ENCODE data around the gene MEGF11.

- TF ChIP-seq CTCF (IDR thresholded peaks at IDR 0.05) (no peak), POLR2A (IDR thresholded peaks at IDR 0.05) (no peak)
These were observed 275.4 kb downstream of the MEGF11 start for GRCh38 chr15:65978110-65978509.
